Small intestine (tissue), 7 donors: ENCODE results near the gene SCRN1. TPM values are rescaled to one million over a fixed set of nuclear protein-coding genes. Genes with fewer than 3 reads are reported as not detected.

ENCODE experiments used
- DNase-seq, 2 donors: peaks; one replicate each; pipeline versions ENCODE4 v3.0.0 to v3.0.0-alpha.2; 2013
- FAIRE-seq: peaks from 2 replicates; lab custom pipeline; 2012; peaks lifted over from hg19 to GRCh38; lab: Jason Lieb, UNC
- H3K27ac ChIP-seq, 3 donors: one replicate each; pipeline ENCODE4 v1.5.1; 2013; ENCODE audit warnings: low read length in 2 of 3, mild to moderate bottlenecking in 2 of 3, control low read depth in 1 of 3, inconsistent platforms in 1 of 3, low read depth in 1 of 3, moderate library complexity in 1 of 3
- H3K27me3 ChIP-seq, 3 donors: one replicate each; pipeline ENCODE4 v1.6.1; 2013; ENCODE audit warnings: low read length in 3 of 3, inconsistent platforms in 1 of 3; ENCODE audit not compliant: control insufficient read depth in 3 of 3, insufficient read depth in 3 of 3
- H3K36me3 ChIP-seq, 3 donors: one replicate each; pipeline ENCODE4 v1.6.1; 2013; ENCODE audit warnings: low read length in 3 of 3, inconsistent platforms in 1 of 3, low read depth in 1 of 3, mild to moderate bottlenecking in 1 of 3, moderate library complexity in 1 of 3; ENCODE audit not compliant: control insufficient read depth in 3 of 3, insufficient read depth in 2 of 3
- H3K4me1 ChIP-seq, 3 donors: one replicate each; pipeline ENCODE4 v1.6.1; 2013; ENCODE audit warnings: low read length in 2 of 3, inconsistent platforms in 1 of 3, low read depth in 1 of 3, mild to moderate bottlenecking in 1 of 3, moderate library complexity in 1 of 3; ENCODE audit not compliant: control insufficient read depth in 3 of 3, insufficient read depth in 2 of 3
- H3K4me3 ChIP-seq, 3 donors: one replicate each; pipeline ENCODE4 v1.5.1; 2013; ENCODE audit warnings: low read length in 3 of 3, control low read depth in 1 of 3, inconsistent platforms in 1 of 3, low read depth in 1 of 3, mild to moderate bottlenecking in 1 of 3, moderate library complexity in 1 of 3
- H3K9me3 ChIP-seq, 2 donors: one replicate each; pipeline ENCODE4 v1.6.1; 2013; ENCODE audit warnings: low read depth in 1 of 2, low read length in 1 of 2; ENCODE audit not compliant: control insufficient read depth in 2 of 2, insufficient read depth in 1 of 2
- WGBS, 3 donors: extraction: QIAGEN DNeasy Blood & Tissue Kit; methylation state at CpG; one replicate each; pipeline ENCODE4 v1.1.7; 2013; 5-methylcytosine and 5-hydroxymethylcytosine counted together
- polyA plus RNA-seq, 4 donors: library from polyadenylated mRNA; stranded (reverse) in 3 of 4; unstranded in 1 of 4; fragments of 200-250 nt in 3 of 4; fragments of 120-200 nt in 1 of 4; gene quantifications; one replicate each; pipeline versions ENCODE4 v1.2.1 to v1.2.3, GENCODE V29; 2013
- donor health status: healthy with polysubstance abuse.
- donor health status: control.
- donor health status: control.
- donor health status: Bipolar disorder and iron deficiency.
- donor health status: healthy.

Gene SCRN1
- polyA plus RNA-seq, 4 donors: 1.3 to 16.9 (median 7.4) TPM

DNA sequence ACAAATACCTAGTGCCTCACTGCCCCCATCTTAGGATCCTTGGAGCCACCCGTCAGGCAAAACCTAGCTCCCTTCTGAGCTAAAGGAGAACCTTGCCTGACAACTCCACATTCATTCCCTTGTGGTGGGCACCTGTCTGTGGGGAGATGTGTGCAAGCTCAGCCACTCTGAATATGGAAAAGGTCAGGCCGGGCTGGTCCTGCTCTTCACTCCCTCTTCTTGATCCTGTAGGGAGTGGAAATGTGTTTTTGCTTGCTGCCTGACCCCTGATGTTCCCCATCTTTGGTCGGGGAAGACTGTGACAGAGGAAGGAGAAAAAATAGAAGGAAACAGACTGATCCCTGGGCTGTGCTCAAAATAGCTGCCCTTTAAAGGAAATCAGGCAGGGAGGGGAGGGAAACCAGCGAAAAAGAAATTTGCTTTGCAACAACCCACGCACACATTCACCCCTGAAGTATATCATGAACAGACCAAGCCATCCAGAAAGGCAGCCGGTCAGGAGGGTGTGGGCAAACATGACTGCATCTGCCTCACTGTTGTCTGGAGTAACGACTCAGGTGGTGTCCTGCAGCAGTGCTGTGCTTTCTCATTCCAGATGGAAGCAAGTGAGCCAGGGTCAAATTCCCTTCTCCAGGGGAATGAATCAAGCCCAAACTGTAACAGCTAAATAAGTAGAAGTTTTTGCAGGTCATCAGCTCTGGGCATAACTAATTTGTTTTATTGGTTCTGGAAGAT lies 74.0 kb downstream of the SCRN1 start:
- Histone ChIP-seq H3K27ac (no peak overlapping the region), H3K4me1 (no peaks in the 10 kb centered on the region), H3K36me3 (peaks cover 0 to 21% (median 0%) of the 10 kb centered on the region in 3 donors), H3K4me3 (no peak overlapping the region), H3K9me3 (no peaks in the 10 kb centered on the region), H3K27me3 (no peaks in the 10 kb centered on the region)
- FAIRE-seq (no peak), DNase-seq (no peak)
- WGBS, 3 donors: 55 to 71% (median 70%) methylated on average over 7 of the region's 7 CpGs

DNA sequence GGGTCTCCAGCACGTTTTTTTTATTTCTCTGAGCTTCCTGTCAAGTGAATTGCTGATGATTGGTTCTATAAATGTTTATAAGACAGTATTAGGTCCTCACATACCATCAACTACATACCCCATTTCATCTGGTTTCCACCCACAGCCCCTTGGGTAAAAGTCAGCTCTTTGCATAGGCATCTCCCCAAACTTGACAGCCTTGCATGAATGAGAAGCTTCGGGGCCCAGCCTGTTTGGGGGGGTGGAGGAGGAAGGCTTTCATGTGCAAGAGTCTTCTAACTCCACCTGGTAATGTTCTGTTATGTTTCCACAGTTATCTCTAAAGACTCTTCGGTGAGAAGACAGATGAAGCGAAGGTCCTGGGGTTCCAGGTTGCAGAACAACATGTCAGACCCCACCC lies 75.4 kb downstream of the SCRN1 start:
- 76 to 88% (median 77%) methylated on average over 4 of the region's 4 CpGs for WGBS, 3 donors
- peaks cover 0 to 18% (median 0%) of the 10 kb centered on the region in 3 donors for H3K36me3 ChIP-seq
- H3K9me3 ChIP-seq: peaks cover 0 to 3% of the 10 kb centered on the region in 2 donors
- H3K4me3 ChIP-seq: no peak overlapping the region
- no peak for FAIRE-seq
- H3K27me3 ChIP-seq: no peaks in the 10 kb centered on the region
- no peaks in the 10 kb centered on the region for H3K4me1 ChIP-seq
- no peak overlapping the region for H3K27ac ChIP-seq
- no peak for DNase-seq

DNA sequence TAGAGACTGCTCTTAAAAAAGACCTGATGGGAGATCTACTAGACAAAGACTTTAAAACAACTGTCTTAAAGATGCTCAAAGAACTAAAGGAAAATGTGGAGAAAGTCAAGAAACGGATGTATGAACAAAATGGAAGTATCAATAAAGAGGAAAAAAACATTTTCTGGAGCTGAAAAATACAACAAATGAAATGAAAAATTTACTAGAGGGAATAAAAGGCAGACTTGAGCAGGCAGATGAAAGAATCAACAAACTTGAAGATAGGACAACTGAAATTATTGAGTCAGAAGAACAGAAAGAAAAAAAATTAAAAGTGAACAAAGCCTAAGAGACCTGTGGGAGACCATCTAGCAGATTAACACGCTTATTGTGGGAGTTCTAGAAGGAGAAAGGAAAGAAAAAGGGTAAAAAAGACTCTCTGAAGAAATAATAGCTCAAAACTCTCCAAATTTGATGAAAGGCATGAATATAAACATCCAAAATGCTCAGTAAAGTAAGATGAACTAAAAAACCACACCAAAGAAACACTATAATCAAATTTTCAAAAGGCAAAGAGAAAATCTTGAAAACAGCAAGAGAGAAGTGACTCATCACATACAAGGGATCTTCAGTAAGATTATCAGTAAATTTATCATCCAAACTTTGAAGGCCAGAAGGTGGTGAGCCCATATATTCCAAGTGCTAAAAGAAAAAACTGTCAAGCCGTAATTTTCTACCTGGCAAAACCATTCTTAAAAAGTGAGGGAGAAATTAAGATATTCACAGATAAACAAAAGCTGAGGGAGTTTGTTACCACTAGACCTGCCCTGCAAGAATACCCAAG lies 83.2 kb downstream of the SCRN1 start:
- 87 to 91% (median 87%) methylated on average over 3 of the region's 3 CpGs for WGBS, 3 donors
- H3K9me3 ChIP-seq: peaks cover 2 to 17% of the 10 kb centered on the region in 2 donors

GRCh38 chr7:29900745-29901144 lies 88.9 kb downstream of the SCRN1 start:
- DNase-seq: peak; percentile 30 to 35
- Histone ChIP-seq H3K4me3 (no peak overlapping the region), H3K9me3 (peaks cover 2 to 13% of the 10 kb centered on the region in 2 donors), H3K27me3 (no peaks in the 10 kb centered on the region), H3K36me3 (peaks cover 0 to 16% (median 6%) of the 10 kb centered on the region in 3 donors), H3K27ac (no peak overlapping the region), H3K4me1 (no peaks in the 10 kb centered on the region)
- FAIRE-seq: no peak
- WGBS, 3 donors: 11 to 28% (median 15%) methylated on average over 1 of the region's 1 CpG

More for the DNA sequence above, 83.2 kb downstream of the SCRN1 start:
- no peak overlapping the region for H3K27ac ChIP-seq
- no peak overlapping the region for H3K4me3 ChIP-seq
- DNase-seq (no peak), FAIRE-seq (no peak)
- peaks cover 0 to 11% (median 5%) of the 10 kb centered on the region in 3 donors for H3K36me3 ChIP-seq
- no peaks in the 10 kb centered on the region for H3K4me1 ChIP-seq
- no peaks in the 10 kb centered on the region for H3K27me3 ChIP-seq

GRCh38 chr7:29898301-29898700 lies 91.3 kb downstream of the SCRN1 start:
- Histone ChIP-seq H3K9me3 (peaks cover 0 to 4% of the 10 kb centered on the region in 2 donors), H3K4me3 (no peak overlapping the region), H3K27ac (no peak overlapping the region), H3K36me3 (peaks cover 0 to 15% (median 3%) of the 10 kb centered on the region in 3 donors), H3K4me1 (no peaks in the 10 kb centered on the region), H3K27me3 (no peaks in the 10 kb centered on the region)
- WGBS, 3 donors: 64 to 69% (median 65%) methylated on average over 5 of the region's 5 CpGs
- no peak for DNase-seq
- FAIRE-seq: no peak

- H3K4me3 ChIP-seq: no peak overlapping the region
- H3K36me3 ChIP-seq: peaks cover 0 to 27% (median 3%) of the 10 kb centered on the region in 3 donors
- FAIRE-seq: no peak
- no peaks in the 10 kb centered on the region for H3K27me3 ChIP-seq
- peaks cover 0 to 4% of the 10 kb centered on the region in 2 donors for H3K9me3 ChIP-seq
- WGBS, 3 donors: 86 to 97% (median 95%) methylated on average over 2 of the region's 2 CpGs
- no peak for DNase-seq
- H3K27ac ChIP-seq: no peak overlapping the region
- H3K4me1 ChIP-seq: no peaks in the 10 kb centered on the region
Observed at GRCh38 chr7:29896685-29897411, 92.8 kb downstream of the SCRN1 start.

DNA sequence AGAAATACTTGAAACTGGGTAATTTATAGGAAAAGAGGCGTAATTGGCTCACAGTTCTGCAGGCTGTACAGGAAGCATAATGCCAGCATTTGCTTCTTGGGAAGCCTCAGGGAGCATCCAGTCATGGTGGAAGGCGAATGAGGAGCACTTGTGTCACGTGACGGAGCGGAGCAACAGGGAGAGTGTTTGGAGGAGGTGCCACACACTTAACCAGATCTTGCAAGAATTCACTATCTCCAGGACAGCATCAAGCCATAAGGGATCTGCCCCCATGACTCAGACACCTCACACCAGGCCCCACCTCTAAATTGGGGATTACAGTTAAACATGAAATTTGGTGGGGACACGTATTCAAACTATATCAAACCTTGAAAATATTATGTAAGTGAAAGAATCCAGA lies 94.0 kb downstream of the SCRN1 start:
- Histone ChIP-seq H3K4me3 (no peak overlapping the region), H3K27me3 (no peaks in the 10 kb centered on the region), H3K9me3 (peaks cover 0 to 4% of the 10 kb centered on the region in 2 donors), H3K27ac (no peak overlapping the region), H3K36me3 (peaks cover 0 to 33% (median 3%) of the 10 kb centered on the region in 3 donors), H3K4me1 (no peaks in the 10 kb centered on the region)
- no peak for FAIRE-seq
- 76 to 80% (median 77%) methylated on average over 6 of the region's 6 CpGs for WGBS, 3 donors
- DNase-seq: no peak

DNA sequence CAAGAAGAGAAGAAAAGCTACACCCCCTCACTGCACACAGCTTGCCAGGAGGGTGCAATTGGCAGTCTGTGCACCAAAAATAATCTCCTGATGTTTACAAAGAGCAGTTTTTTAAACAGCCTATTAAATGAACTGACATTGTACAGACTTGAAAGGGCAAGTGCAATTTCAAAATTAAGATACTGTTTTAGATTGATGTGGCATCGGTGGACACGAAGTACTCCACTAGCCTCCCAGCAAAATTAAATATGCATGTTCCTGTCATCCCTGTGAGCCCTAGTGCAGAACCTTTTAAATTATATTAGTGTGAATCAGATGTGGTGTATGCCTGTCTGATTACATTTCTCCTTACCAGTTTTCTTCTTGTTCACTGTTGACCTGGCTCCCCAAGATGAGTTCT lies 95.3 kb downstream of the SCRN1 start:
- DNase-seq (no peak), FAIRE-seq (no peak)
- Histone ChIP-seq H3K27ac (no peak overlapping the region), H3K4me1 (no peaks in the 10 kb centered on the region), H3K9me3 (peaks cover 0 to 4% of the 10 kb centered on the region in 2 donors), H3K36me3 (peaks cover 0 to 39% (median 3%) of the 10 kb centered on the region in 3 donors), H3K27me3 (no peaks in the 10 kb centered on the region), H3K4me3 (no peak overlapping the region)
- WGBS, 3 donors: 78 to 95% (median 90%) methylated on average over 2 of the region's 2 CpGs
